GM12874 (cell line): ENCODE measurements around the gene TIGD3.

Experiments
- TF ChIP-seq, protein P1 (sequence below): IDR thresholded peaks from 2 replicates; pipeline ENCODE4 v1.5.1; 2011; ENCODE audit warnings: low read depth, mild to moderate bottlenecking, control low read depth, low read length, moderate library complexity; ENCODE audit not compliant: insufficient read depth

Gene TIGD3

DNA sequence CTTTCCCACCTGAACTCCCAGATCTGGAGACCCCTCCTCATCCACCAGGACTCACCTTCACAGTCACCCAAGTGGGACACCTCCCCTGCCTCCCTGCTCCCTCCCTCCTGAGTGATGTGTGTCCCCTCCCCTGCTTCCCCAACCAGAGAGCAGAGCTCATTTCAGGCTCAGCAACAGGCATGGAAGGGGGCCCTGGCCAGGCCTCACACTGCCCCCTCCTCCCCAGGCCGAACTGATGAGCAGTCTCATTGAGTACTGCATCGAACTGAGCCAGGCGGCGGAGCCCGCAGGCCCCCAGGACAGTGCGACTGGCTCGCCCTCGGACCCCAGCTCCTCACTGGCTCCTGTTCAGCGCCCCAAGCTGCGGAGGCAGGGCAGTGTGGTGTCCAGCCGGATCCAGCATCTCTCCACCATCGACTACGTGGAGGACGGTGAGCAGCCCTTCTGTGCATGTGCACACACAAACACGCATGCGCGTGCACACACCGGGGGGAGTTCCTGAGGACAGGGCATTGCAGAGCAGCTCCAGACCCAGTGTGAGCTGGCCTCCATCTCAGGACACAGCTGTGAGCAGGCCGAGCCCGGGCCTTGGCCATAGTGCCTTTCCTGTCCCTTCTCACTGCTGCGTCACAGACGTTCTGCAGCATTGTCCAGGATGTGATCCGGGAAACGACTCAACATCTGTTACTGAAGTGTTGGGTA lies 50.2 kb downstream of the TIGD3 start:
- TF ChIP-seq, protein P1, sequence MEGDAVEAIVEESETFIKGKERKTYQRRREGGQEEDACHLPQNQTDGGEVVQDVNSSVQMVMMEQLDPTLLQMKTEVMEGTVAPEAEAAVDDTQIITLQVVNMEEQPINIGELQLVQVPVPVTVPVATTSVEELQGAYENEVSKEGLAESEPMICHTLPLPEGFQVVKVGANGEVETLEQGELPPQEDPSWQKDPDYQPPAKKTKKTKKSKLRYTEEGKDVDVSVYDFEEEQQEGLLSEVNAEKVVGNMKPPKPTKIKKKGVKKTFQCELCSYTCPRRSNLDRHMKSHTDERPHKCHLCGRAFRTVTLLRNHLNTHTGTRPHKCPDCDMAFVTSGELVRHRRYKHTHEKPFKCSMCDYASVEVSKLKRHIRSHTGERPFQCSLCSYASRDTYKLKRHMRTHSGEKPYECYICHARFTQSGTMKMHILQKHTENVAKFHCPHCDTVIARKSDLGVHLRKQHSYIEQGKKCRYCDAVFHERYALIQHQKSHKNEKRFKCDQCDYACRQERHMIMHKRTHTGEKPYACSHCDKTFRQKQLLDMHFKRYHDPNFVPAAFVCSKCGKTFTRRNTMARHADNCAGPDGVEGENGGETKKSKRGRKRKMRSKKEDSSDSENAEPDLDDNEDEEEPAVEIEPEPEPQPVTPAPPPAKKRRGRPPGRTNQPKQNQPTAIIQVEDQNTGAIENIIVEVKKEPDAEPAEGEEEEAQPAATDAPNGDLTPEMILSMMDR, result no peak
